HepG2 (cell line): ENCODE results near the gene REEP6. TPM values are rescaled to one million over a fixed set of nuclear protein-coding genes. Genes with fewer than 3 reads are reported as not detected.
A peak's percentile ranks its signal among the peaks of the same experiment; 100 is the strongest.

ENCODE experiments used
- ATAC-seq: fragments of 200-7000 bp; cut with Tn5 transposase; 3 replicates; pipeline ENCODE4 v1.9.1; 2020; ENCODE audit warnings: mild to moderate bottlenecking, moderate library complexity
- Bru-seq: library from RNA; stranded (reverse); fragments of 400-500 nt; gene quantifications from one replicate; lab custom pipeline; 2021; lab: Mats Ljungman, UMichigan
- BruChase-seq, 2 experiments: library from RNA; stranded (reverse); fragments of 400-500 nt; gene quantifications; one replicate each; lab custom pipeline; 2021; lab: Mats Ljungman, UMichigan
- BruUV-seq: library from RNA; stranded (reverse); fragments of 400-500 nt; replicated peaks from 2 replicates; lab custom pipeline; 2021; lab: Mats Ljungman, UMichigan
- CTCF ChIA-PET: fragments of 300-600 bp; formaldehyde crosslinking; extraction: SDS; loops from one replicate; lab custom pipeline; 2021; ENCODE audit warnings: low total read pairs, inconsistent platforms, low intra/inter-chr PET ratio; lab: Yijun Ruan, JAX
- POLR2A ChIA-PET: fragments of 350-600 bp; sonication (Branson Sonifier 250); formaldehyde crosslinking; loops from one replicate; lab custom pipeline; 2020; ENCODE audit warnings: antibody characterized with exemption, inconsistent platforms; lab: Yijun Ruan, JAX
- DNase-seq: peaks from one replicate; pipeline ENCODE4 v3.0.0-alpha.2; 2015; ENCODE audit warnings: low spot score
- FAIRE-seq: peaks from 3 replicates; lab custom pipeline; 2011; peaks lifted over from hg19 to GRCh38; lab: Jason Lieb, UNC
- H2AFZ ChIP-seq: one replicate; pipeline ENCODE4 v1.6.1; 2011; ENCODE audit warnings: low read length, inconsistent platforms
- H3K27ac ChIP-seq: fragments of 300-600 bp; 3 replicates; pipeline ENCODE4 v1.8.0; 2011; ENCODE audit warnings: mixed run types, mild to moderate bottlenecking, mixed read lengths, low read length, inconsistent platforms; ENCODE audit not compliant: insufficient read depth; ENCODE audit errors: extremely low read length
- H3K27me3 ChIP-seq, 2 experiments: fragments of 200-600 bp in 1 of 2; 2 replicates in 1 of 2; 3 replicates in 1 of 2; pipeline versions ENCODE4 v1.6.0 to v1.8.0; 2011; ENCODE audit warnings: low read length in 2 of 2, mild to moderate bottlenecking in 2 of 2, moderate library complexity in 2 of 2, inconsistent platforms in 1 of 2; ENCODE audit not compliant: insufficient read depth in 2 of 2, control insufficient read depth in 1 of 2
- H3K36me3 ChIP-seq, 2 experiments: fragments of 200-600 bp in 1 of 2; replicated peaks in 1 of 2; 2 replicates in 1 of 2; 3 replicates in 1 of 2; pipeline versions ENCODE4 v1.5.1 to v1.8.0; 2011; ENCODE audit warnings: low read length in 2 of 2, inconsistent platforms in 1 of 2; ENCODE audit not compliant: insufficient read depth in 2 of 2, control insufficient read depth in 1 of 2
- H3K4me1 ChIP-seq: 2 replicates; pipeline ENCODE4 v1.5.1; 2012; ENCODE audit warnings: low read length, inconsistent platforms; ENCODE audit not compliant: insufficient read depth
- H3K4me2 ChIP-seq: 2 replicates; pipeline ENCODE4 v1.6.0; 2011; ENCODE audit warnings: low read depth, low read length, inconsistent platforms
- H3K4me3 ChIP-seq, 3 experiments: fragments of 200-600 bp in 1 of 3; sonication (generic), shearing (Covaris generic) in 1 of 3; replicated peaks in 1 of 3; 2 replicates each; pipeline ENCODE4 v1.5.1; 2011 to 2016; ENCODE audit warnings: low read length in 3 of 3, inconsistent platforms in 2 of 3, low read depth in 2 of 3, mild to moderate bottlenecking in 2 of 3, control low read depth in 1 of 3, mixed read lengths in 1 of 3; ENCODE audit not compliant: insufficient read depth in 1 of 3
- H3K79me2 ChIP-seq: one replicate; pipeline ENCODE4 v1.6.1; 2011; ENCODE audit warnings: low read length, inconsistent platforms; ENCODE audit not compliant: insufficient read depth
- H3K9ac ChIP-seq: 2 replicates; pipeline ENCODE4 v1.6.0; 2011; ENCODE audit warnings: mild to moderate bottlenecking, low read depth, low read length, inconsistent platforms; ENCODE audit not compliant: insufficient read depth
- H3K9me3 ChIP-seq: 2 replicates; pipeline ENCODE4 v1.5.1; 2012; ENCODE audit warnings: mild to moderate bottlenecking, low read length
- H4K20me1 ChIP-seq: 2 replicates; pipeline ENCODE4 v1.6.0; 2011; ENCODE audit warnings: inconsistent platforms, mild to moderate bottlenecking, low read length, moderate library complexity; ENCODE audit not compliant: insufficient read depth
- FOXA3 ChIP-seq: IDR thresholded peaks from 2 replicates; pipeline ENCODE4 v1.6.1; 2016; ENCODE audit warnings: missing genetic modification reagents, missing compliant biosample characterization
- HDAC1 ChIP-seq: sonication (generic); formaldehyde crosslinking; IDR thresholded peaks from 2 replicates; pipeline ENCODE4 v1.5.1; 2020; ENCODE audit warnings: mild to moderate bottlenecking, missing genetic modification reagents
- MAZ ChIP-seq, 2 experiments: sonication (generic) in 1 of 2; formaldehyde crosslinking in 1 of 2; IDR thresholded peaks; 2 replicates each; pipeline versions ENCODE4 v1.5.0 to v1.6.1; 2012 to 2020; ENCODE audit warnings: low read depth in 2 of 2, mild to moderate bottlenecking in 2 of 2, borderline replicate concordance in 1 of 2, improper control_type of control experiment in 1 of 2, low read length in 1 of 2, missing genetic modification reagents in 1 of 2, moderate library complexity in 1 of 2
- MYPOP ChIP-seq: sonication (generic); formaldehyde crosslinking; IDR thresholded peaks from 2 replicates; pipeline ENCODE4 v1.8.1; 2023; ENCODE audit warnings: mild to moderate bottlenecking, moderate library complexity, missing genetic modification reagents
- NCOR1 ChIP-seq: fragments of 200-600 bp; sonication (generic); IDR thresholded peaks from 2 replicates; pipeline ENCODE4 v1.7.0; 2017; ENCODE audit warnings: antibody characterized with exemption, low read length, borderline replicate concordance
- POGK ChIP-seq: sonication (generic); formaldehyde crosslinking; conservative IDR thresholded peaks from 2 replicates; pipeline ENCODE4 v1.8.0; 2022; ENCODE audit warnings: mild to moderate bottlenecking, moderate library complexity, missing genetic modification reagents
- SALL1 ChIP-seq: sonication (generic); formaldehyde crosslinking; IDR thresholded peaks from 2 replicates; pipeline ENCODE4 v1.8.0; 2022; ENCODE audit warnings: mild to moderate bottlenecking, missing genetic modification reagents
- ZNF225 ChIP-seq: sonication (generic); formaldehyde crosslinking; IDR thresholded peaks from 2 replicates; pipeline ENCODE4 v1.4.0; 2020; ENCODE audit warnings: mild to moderate bottlenecking, missing genetic modification reagents
- ZNF501 ChIP-seq: sonication (generic); formaldehyde crosslinking; IDR thresholded peaks from 2 replicates; pipeline ENCODE4 v1.5.1; 2020; ENCODE audit warnings: mild to moderate bottlenecking, moderate library complexity, missing genetic modification reagents
- ZNF563 ChIP-seq: sonication (generic); formaldehyde crosslinking; IDR thresholded peaks from 2 replicates; pipeline ENCODE4 v1.8.0; 2022; ENCODE audit warnings: mild to moderate bottlenecking, moderate library complexity, missing genetic modification reagents
- ZNF788 ChIP-seq: sonication (generic); formaldehyde crosslinking; IDR thresholded peaks from 2 replicates; pipeline ENCODE4 v1.5.0; 2020; ENCODE audit warnings: mild to moderate bottlenecking, missing genetic modification reagents, borderline replicate concordance
- WGBS: methylation state at CpG from one replicate; pipeline ENCODE4 v1.1.6; 2017; ENCODE audit warnings: low lambda C conversion rate; 5-methylcytosine and 5-hydroxymethylcytosine counted together
- in situ Hi-C: cut with HindIII; loops from 2 replicates; pipeline ENCODE4 v1.10.0; 2017; ENCODE audit warnings: low pct_unique_long_range_greater_than_20kb; ENCODE audit not compliant: extremely low pct_ligation_motif_present
- intact Hi-C: fragments of 100-400 bp; cut with micrococcal nuclease; formaldehyde crosslinking; loops from one replicate; pipeline ENCODE4 v1.10.0; 2022; ENCODE audit not compliant: unreplicated experiment
- long read RNA-seq, 2 experiments: library from RNA in 1 of 2; library from polyadenylated mRNA in 1 of 2; stranded (forward) in 1 of 2; unstranded in 1 of 2; transcript quantifications; one replicate each; pipeline ENCODE4 v2.0.0, GENCODE V29; 2019 to 2022
- polyA minus RNA-seq, 3 experiments: library from RNA; depleted of rRNA, polyadenylated mRNA; stranded (reverse); fragments of >200 nt; gene quantifications; 2 replicates each; pipeline ENCODE4 v1.2.3, GENCODE V29; 2011; ENCODE audit warnings: low replicate concordance in 1 of 3
- polyA plus RNA-seq, 8 experiments: library from polyadenylated mRNA; depleted of rRNA in 3 of 8; stranded (reverse) in 7 of 8; unstranded in 1 of 8; fragments of >200 nt; fragmentation: Illumina TruSeq in 4 of 8; extraction: Trizol in 4 of 8; gene quantifications; 2 replicates each; pipeline versions ENCODE4 v1.2.1 to v1.2.3, GENCODE V29; 2011 to 2016; ENCODE audit warnings: low read depth in 4 of 8, missing spikeins in 1 of 8, mixed read lengths in 1 of 8; ENCODE audit not compliant: insufficient read depth in 1 of 8
- total RNA-seq, 5 experiments: library from RNA; depleted of rRNA; stranded (reverse); fragments of >200 nt; fragmentation: Illumina TruSeq; extraction: Trizol; gene quantifications; 2 replicates each; pipeline ENCODE4 v1.2.3, GENCODE V29; 2016; ENCODE audit warnings: low read depth in 1 of 5

REEP6 gene
- total RNA-seq (2016; rRNA removed; fragmentation: Illumina TruSeq; extraction: Trizol): 15.6 and 28.8 TPM in 2 replicates
- 21.2 and 31.3 TPM in 2 replicates for total RNA-seq (2016; cell fraction: cytosol; rRNA removed; fragmentation: Illumina TruSeq; extraction: Trizol; ENCODE audit: low read depth)
- total RNA-seq (2016; cell fraction: insoluble cytoplasmic fraction; rRNA removed; fragmentation: Illumina TruSeq; extraction: Trizol): 13.3 and 31.5 TPM in 2 replicates
- total RNA-seq (2016; cell fraction: membrane; rRNA removed; fragmentation: Illumina TruSeq; extraction: Trizol): 21.8 and 29.6 TPM in 2 replicates
- 22.0 and 24.7 TPM in 2 replicates for total RNA-seq (2016; cell fraction: nucleus; rRNA removed; fragmentation: Illumina TruSeq; extraction: Trizol)
- 10.0 and 17.3 TPM in 2 replicates for polyA plus RNA-seq (2011; rRNA removed)
- polyA plus RNA-seq (2011; cell fraction: cytosol; rRNA removed): 10.9 and 13.3 TPM in 2 replicates
- 15.2 and 19.3 TPM in 2 replicates for polyA plus RNA-seq (2011; cell fraction: nucleus; rRNA removed)
- polyA plus RNA-seq (2012): 31.7 and 32.2 TPM in 2 replicates
- polyA plus RNA-seq (2016; cell fraction: cytosol; fragmentation: Illumina TruSeq; extraction: Trizol; ENCODE audit: low read depth): 40.3 and 49.6 TPM in 2 replicates
- 23.2 and 29.9 TPM in 2 replicates for polyA plus RNA-seq (2016; cell fraction: insoluble cytoplasmic fraction; fragmentation: Illumina TruSeq; extraction: Trizol; ENCODE audit: low read depth)
- polyA plus RNA-seq (2016; cell fraction: membrane; fragmentation: Illumina TruSeq; extraction: Trizol; ENCODE audit: low read depth): 43.0 and 49.7 TPM in 2 replicates
- polyA plus RNA-seq (2016; cell fraction: nucleus; fragmentation: Illumina TruSeq; extraction: Trizol; ENCODE audit: insufficient read depth, low read depth): 65.9 and 70.0 TPM in 2 replicates
- polyA minus RNA-seq (2011; rRNA and poly(A)+ RNA removed; ENCODE audit: low replicate concordance): 7.1 and 14.8 TPM in 2 replicates
- polyA minus RNA-seq (2011; cell fraction: cytosol; rRNA and poly(A)+ RNA removed): 12.4 and 14.4 TPM in 2 replicates
- polyA minus RNA-seq (2011; cell fraction: nucleus; rRNA and poly(A)+ RNA removed): 3.5 and 3.6 TPM in 2 replicates
- Bru-seq, nascent RNA: percentile 63 among the genes with signal in this experiment
- percentile 71 among the genes with signal in this experiment for BruChase-seq, experiment 1, labeled RNA remaining after a 6-hour chase
- percentile 54 among the genes with signal in this experiment for BruChase-seq, experiment 2, labeled RNA remaining after a 2-hour chase
- long read RNA-seq, experiment 1, transcript REEP6-201 (5 exons, 1,794 nt): major isoform, 77 of 88 reads
- long read RNA-seq, experiment 1, partial matches to known transcripts: 11 of 88 reads
- long read RNA-seq, experiment 1, other reads (novel, unspliced or antisense): 0 of 88 reads
- long read RNA-seq, experiment 2, transcript REEP6-201 (5 exons, 1,794 nt): major isoform, 170 of 221 reads
- long read RNA-seq, experiment 2, partial matches to known transcripts: 36 of 221 reads
- long read RNA-seq, experiment 2, other reads (novel, unspliced or antisense): 15 of 221 reads

DNA sequence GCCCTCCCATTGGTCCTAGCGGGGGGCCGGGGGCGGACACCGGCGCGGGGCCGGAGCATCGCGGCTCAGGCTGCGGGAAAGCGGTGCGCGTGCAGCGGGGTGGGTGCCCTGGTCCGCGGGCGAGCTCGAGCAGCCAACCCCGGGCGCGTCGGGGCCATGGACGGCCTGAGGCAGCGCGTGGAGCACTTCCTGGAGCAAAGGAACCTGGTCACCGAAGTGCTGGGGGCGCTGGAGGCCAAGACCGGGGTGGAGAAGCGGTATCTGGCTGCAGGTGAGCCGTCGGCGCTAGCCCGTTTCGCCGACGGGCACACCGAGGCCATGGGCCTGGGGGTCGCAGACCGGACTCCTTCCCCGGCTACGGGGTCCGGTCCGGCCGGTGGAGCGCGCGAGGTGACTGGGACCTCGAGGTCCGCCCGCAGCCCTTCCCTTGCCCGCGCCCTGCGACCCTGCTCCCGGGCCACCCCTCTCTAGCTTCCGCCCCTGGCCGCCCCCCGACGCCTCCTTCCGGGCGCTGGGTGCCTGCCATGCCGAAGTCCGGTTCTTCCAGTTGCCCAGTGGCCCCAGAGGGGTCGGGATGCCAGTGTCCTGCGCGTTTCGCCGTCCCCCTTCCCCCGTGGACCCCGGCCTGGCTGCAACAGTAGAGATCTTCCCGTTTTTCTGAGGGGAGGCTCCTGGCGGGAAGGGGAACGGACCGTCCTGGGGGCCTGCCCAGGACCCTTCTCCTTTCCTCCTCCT is at the start of gene REEP6:
Gene REEP6 (plus strand): TSS at position 68 of the 735 bp plus-strand sequence. CDS start 89 bp downstream, at position 157.
- CTCF ChIA-PET: no interaction called here
- Histone ChIP-seq H3K27me3 (no peaks in the 10 kb centered on the region), H3K27ac (peak within 1 kb of the TSS; percentile 68), H3K4me2 (peak within 1 kb of the TSS; percentile 94), H3K4me1 (peaks cover 46% of the 10 kb centered on the region), H3K79me2 (peaks cover 6% of the 10 kb centered on the region), H3K36me3 (no peaks in the 10 kb centered on the region), H3K9me3 (no peaks in the 10 kb centered on the region), H4K20me1 (no peaks in the 10 kb centered on the region), H3K9ac (peak within 1 kb of the TSS; percentile 77), H2AFZ (peak within 1 kb of the TSS; percentile 79), H3K4me3 (peak within 1 kb of the TSS; percentile 72 to 85 (median 77))
- DNase-seq (no peak), ATAC-seq (peak; percentile 3; the same call in 2 of the 3 replicates), FAIRE-seq (no peak)
- POLR2A ChIA-PET: interaction anchor here (0.6 to 3.6 kb wide), 13 partner anchors 10 to 222 kb away, joined by 3 to 34 read pairs (median 4); partner anchors contain the start of gene CIRBP
- in situ Hi-C loops (no loop called here), intact Hi-C loops (no loop called here)
- BruUV-seq: TSS peak; percentile 63
- under 1% methylated on average over 24 of the region's 73 CpGs for WGBS
- TF ChIP-seq HDAC1 (CRISPR knock-in tag) (peak; percentile 69), ZNF225 (CRISPR knock-in tag) (peak; percentile 60; the same call in 1 of the 2 replicates), POGK (CRISPR knock-in tag) (peak; percentile 65; the same call in 1 of the 2 replicates), MAZ (IDR thresholded peaks at IDR 0.05; ENCODE audit: borderline replicate concordance, low read depth, low read length) (no peak; the same call in 1 of the 2 replicates), MAZ (CRISPR knock-in tag; IDR thresholded peaks at IDR 0.05; ENCODE audit: low read depth) (peak; percentile 58; the same call in 1 of the 2 replicates), MYPOP (CRISPR knock-in tag) (0 out of 2 replicates have a peak, but pooled peaks have one; percentile 55), FOXA3 (CRISPR knock-in tag) (0 out of 2 replicates have a peak, but pooled peaks have one; percentile 18), NCOR1 (no peak), ZNF563 (CRISPR knock-in tag) (peak; percentile 75; the same call in 1 of the 2 replicates), SALL1 (peak; percentile 65), ZNF788 (CRISPR knock-in tag) (peak; percentile 60; the same call in 1 of the 2 replicates), ZNF501 (CRISPR knock-in tag) (0 out of 2 replicates have a peak, but pooled peaks have one; percentile 9)
